WERI-Rb-1 (cell line): Measurements from ENCODE around the gene IRF2.

Experiments
- DNase-seq: peaks from one replicate; pipeline ENCODE4 v3.0.0-alpha.2; 2020
- H3K27ac ChIP-seq: fragments of 250-450 bp; sonication (Bioruptor Pico); 2 replicates; pipeline ENCODE4 v1.5.1; 2020; ENCODE audit warnings: mild to moderate bottlenecking, moderate library complexity
- H3K27me3 ChIP-seq: fragments of 250-450 bp; sonication (Bioruptor Pico); 2 replicates; pipeline ENCODE4 v1.5.1; 2021; ENCODE audit warnings: mild to moderate bottlenecking, low read depth, moderate library complexity; ENCODE audit not compliant: insufficient read depth, severe bottlenecking
- H3K36me3 ChIP-seq: fragments of 250-450 bp; sonication (Bioruptor Pico); 2 replicates; pipeline ENCODE4 v1.5.1; 2020; ENCODE audit warnings: mild to moderate bottlenecking, moderate library complexity
- H3K4me3 ChIP-seq: 2 replicates; pipeline ENCODE4 v1.5.1; 2011; ENCODE audit warnings: low read depth, mild to moderate bottlenecking, control low read depth, low read length
- H3K9me3 ChIP-seq: fragments of 250-450 bp; sonication (Bioruptor Pico); 2 replicates; pipeline ENCODE4 v1.5.1; 2021; ENCODE audit warnings: mild to moderate bottlenecking, moderate library complexity; ENCODE audit not compliant: severe bottlenecking
- CTCF ChIP-seq: IDR thresholded peaks from 2 replicates; pipeline ENCODE4 v1.5.1; 2011; ENCODE audit warnings: low read depth, mild to moderate bottlenecking, control low read depth, inconsistent platforms, low read length

IRF2 gene

GRCh38 chr4:184510401-184510800 lies 36.1 kb upstream of the IRF2 start:
- Histone ChIP-seq H3K36me3 (no peaks in the 10 kb centered on the region), H3K27ac (no peak overlapping the region), H3K9me3 (no peaks in the 10 kb centered on the region), H3K27me3 (no peaks in the 10 kb centered on the region), H3K4me3 (no peak overlapping the region)
- no peak for DNase-seq
- TF ChIP-seq CTCF, result no peak

DNA sequence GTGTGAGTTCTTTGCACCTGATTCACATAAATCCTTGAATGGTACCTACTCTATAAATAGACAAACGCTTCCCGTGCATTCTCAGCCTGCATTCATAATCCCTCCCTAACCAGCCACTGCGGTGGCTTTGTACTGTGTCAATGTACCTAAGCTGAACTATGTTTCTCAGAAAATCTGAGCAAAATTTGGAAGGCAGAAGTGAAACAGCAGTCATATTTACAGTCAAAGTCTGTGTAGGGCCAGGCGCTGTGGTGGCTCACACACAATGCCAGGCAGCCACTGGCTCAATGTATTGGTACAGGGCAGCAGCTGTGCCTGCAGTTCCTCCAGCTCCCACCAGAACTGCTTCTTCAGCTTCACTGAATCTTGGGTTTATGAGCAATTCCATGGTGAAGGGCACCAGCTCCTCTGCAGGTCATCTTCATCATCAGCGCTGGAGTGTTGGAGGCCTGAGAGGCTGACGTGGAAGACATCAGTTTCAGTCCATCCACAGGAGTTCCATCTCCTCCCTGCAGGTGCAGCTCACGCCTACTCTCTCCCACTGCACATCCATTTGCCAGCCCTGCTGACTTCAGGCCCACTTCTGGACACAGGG lies 32.3 kb upstream of the IRF2 start:
- Histone ChIP-seq H3K27me3 (no peaks in the 10 kb centered on the region), H3K36me3 (no peaks in the 10 kb centered on the region), H3K4me3 (no peak overlapping the region), H3K9me3 (no peaks in the 10 kb centered on the region), H3K27ac (no peak overlapping the region)
- TF ChIP-seq CTCF, result peak; percentile 46
- DNase-seq, result peak; percentile 20

DNA sequence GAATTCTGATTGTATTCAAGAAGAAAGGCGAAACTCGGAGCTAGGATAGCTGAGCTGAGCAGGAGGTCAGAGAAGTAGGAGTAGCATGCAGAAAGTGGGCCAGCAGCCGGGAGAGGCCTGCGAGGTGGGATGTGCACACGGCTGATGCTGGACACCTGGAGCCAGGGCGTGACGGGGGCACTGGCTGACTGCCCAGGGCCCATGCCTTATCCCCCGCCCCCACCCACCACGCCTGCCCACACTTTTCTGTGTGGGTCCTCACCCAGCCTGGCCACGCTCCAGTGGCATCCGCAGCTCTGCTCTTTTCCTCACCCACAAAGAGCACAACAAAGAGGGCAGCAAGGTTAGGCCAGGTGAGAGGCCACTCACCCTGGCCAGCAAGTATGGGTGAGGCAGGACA lies 30.0 kb upstream of the IRF2 start:
- H3K27me3 ChIP-seq, result no peaks in the 10 kb centered on the region
- no peak for TF ChIP-seq CTCF
- no peak overlapping the region for H3K27ac ChIP-seq
- no peaks in the 10 kb centered on the region for H3K9me3 ChIP-seq
- no peak for DNase-seq
- no peaks in the 10 kb centered on the region for H3K36me3 ChIP-seq
- H3K4me3 ChIP-seq, result no peak overlapping the region

DNA sequence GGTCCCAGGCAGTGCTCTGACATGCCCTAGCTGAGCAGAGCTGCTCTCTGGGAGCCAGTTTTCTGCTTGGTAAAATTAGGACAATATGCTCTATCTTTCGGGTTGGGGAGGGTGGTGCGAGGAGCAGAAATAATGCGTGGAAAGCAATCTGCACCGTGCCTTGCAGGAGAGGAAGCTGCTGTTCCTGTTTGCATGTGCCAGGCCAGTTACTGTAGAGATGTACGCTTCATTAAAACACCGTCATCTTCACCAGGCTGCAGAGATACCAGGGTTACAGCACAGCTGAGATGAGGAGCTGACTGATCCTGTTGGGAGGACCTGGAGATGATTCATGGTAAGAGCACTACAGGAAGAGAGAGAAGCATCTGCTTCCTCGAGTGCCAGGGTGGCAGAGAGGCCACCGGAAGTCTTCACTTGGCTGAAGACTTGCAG lies 29.5 kb upstream of the IRF2 start:
- no peak overlapping the region for H3K27ac ChIP-seq
- no peaks in the 10 kb centered on the region for H3K36me3 ChIP-seq
- no peak for TF ChIP-seq CTCF
- H3K4me3 ChIP-seq, result no peak overlapping the region
- H3K27me3 ChIP-seq, result no peaks in the 10 kb centered on the region
- no peaks in the 10 kb centered on the region for H3K9me3 ChIP-seq
- no peak for DNase-seq

DNA sequence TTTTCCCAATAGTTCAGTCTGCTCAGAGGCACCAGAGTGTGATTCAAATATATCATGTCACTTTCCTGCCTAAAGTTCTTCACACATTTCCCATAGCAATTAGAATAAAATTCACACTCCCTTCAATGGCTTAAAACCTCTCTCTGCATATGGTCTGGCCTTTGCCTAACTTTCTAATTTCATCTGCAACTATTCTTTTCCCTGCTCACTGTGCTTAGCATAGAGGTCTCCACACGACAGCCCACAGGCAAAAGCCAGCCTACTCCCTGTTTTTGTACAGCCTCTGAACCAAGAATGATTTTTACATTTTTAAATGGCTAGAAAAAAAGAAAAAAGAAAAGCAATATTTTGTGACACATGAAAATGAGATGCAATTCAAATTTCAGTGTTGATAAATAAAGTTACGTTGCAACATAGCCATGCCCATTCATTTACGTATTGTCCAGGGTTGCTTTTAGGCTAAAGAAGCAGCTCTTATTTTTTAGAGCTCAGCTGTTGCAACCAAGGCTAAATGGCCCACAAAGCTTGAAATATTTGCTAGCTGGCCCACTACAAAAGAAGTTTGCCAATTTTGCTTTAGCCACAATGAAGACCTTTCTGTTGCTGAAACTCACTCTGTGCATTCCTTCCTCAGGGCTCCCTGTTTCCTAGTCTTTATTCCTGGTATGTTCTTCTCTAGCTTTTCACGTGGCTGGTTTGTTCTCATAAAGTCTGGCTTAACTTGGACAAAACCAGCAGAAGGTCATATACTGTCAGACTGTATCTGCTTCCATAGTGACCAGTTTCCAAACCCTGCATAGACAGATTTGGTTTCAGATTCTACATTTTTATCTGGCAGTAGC lies 26.6 kb upstream of the IRF2 start:
- no peak for DNase-seq
- Histone ChIP-seq H3K9me3 (peaks cover 3% of the 10 kb centered on the region), H3K4me3 (no peak overlapping the region), H3K27me3 (no peaks in the 10 kb centered on the region), H3K36me3 (no peaks in the 10 kb centered on the region), H3K27ac (no peak overlapping the region)
- no peak for TF ChIP-seq CTCF
